Raji (cell line): ENCODE results near the gene SPSB1.
A peak's percentile ranks its signal among the peaks of the same experiment; 100 is the strongest.

Source experiments
- POLR2A ChIP-seq: IDR thresholded peaks from 2 replicates; pipeline ENCODE4 v1.6.1; 2011; ENCODE audit warnings: low read depth, low read length, control low read depth; ENCODE audit not compliant: insufficient read depth

The SPSB1 gene

DNA sequence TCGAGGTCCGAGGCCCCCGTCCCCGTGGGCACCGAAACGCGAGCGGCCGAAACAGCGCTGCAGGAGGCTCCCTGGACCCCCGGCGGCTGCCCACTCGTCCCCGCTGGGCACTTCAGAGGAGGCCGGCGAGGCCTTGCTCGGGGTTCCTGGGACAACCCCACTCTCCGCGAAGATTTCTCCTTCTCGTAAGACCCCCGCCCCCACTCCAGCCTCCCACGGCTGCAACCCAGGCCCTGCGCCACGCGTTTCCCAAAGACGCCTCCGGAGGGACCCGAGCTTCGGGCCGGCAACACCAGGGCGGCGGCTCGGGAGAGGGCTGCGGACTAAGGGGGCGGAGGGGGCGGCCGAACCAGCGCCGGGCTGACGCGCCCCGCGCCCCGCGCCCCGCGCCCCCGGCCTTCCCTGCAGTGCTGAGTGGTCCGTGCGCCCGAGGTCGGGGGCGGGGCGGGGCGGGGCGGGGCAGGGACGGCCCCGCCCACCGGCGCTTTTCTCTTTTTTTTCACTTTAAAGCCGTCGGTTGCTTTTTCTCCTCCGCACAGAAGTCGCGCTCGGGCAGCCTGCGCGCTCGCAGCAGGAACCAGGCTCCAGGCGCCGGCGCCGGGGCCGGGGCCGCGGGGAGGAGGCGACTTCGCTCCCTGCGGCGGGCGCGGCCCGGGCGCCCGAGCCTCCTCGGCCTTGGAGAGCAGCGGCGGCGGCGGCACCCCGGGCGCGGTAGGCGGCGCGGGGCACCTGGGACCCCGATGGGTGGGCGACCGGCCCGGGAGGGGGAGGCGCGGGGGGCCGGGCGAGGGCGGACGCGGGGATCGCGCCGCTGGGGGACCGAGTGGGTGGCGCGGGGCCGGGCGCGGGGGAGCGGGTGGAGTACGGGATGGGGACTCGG, at the start of gene SPSB1:
TSS of gene SPSB1 (plus strand) at position 534 of the 880 bp plus-strand sequence. CDS start 62,998 bp downstream, outside the sequence.
- 0 out of 2 replicates have a peak, but pooled peaks have one; percentile 36 for TF ChIP-seq POLR2A

GRCh38 chr1:9243066-9243739, 49.5 kb upstream of the SPSB1 start:
- no peak for TF ChIP-seq POLR2A

GRCh38 chr1:9244501-9245229, 48.0 kb upstream of the SPSB1 start:
- no peak for TF ChIP-seq POLR2A

DNA sequence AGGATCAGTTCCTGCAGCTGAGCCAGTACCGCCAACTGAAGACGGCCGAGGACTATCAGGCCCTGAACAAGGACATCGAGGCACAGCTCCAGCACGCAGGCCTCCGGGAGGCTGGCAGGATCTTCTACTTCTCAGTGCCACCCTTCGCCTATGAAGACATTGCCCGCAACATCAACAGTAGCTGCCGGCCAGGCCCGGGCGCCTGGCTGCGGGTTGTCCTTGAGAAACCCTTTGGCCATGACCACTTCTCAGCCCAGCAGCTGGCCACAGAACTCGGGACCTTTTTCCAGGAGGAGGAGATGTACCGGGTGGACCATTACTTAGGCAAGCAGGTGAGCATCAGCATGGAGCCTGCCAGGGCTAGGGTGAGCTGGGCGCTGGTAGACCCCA, 47.5 kb upstream of the SPSB1 start:
- no peak for TF ChIP-seq POLR2A

DNA sequence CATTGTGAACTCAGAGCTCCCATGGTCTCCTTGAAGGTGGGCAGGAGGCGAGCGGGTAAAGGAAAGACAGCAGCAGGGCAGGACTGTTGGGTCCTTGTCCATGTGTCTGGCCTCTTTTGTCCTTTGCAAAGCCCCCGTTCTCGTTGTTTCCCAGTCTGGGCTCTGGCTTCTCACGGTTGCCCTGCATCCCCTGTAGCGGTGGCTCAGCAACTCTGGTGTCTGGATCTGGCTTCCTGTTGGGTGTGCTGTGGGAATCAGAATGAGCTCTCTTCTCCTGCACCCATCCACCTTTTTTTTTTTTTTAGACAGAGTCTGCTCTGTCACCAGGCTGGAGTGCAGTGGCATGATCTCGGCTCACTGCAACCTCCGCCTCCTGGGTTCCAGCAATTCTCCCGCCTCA, 47.0 kb upstream of the SPSB1 start:
- TF ChIP-seq POLR2A: no peak

DNA sequence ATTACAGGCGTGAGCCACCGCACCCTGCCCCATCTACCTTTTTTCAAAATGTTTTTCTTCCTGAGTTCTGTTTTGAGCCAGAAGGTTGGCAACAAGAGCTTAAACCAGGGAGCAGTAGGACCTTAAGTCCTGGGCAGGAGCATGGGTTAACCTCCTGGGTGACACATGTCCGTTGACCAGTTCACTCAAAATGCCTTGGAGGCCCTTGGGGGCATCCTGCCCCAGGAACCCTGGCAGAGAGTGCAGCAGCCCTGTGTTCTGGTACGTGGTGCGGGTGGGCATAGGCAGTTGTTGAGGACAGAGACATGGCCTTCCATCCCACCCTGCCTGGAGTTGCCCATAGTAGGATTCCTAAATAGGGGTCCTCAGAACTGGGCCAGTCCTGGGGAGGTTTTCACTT, 46.5 kb upstream of the SPSB1 start:
- TF ChIP-seq POLR2A: no peak

DNA sequence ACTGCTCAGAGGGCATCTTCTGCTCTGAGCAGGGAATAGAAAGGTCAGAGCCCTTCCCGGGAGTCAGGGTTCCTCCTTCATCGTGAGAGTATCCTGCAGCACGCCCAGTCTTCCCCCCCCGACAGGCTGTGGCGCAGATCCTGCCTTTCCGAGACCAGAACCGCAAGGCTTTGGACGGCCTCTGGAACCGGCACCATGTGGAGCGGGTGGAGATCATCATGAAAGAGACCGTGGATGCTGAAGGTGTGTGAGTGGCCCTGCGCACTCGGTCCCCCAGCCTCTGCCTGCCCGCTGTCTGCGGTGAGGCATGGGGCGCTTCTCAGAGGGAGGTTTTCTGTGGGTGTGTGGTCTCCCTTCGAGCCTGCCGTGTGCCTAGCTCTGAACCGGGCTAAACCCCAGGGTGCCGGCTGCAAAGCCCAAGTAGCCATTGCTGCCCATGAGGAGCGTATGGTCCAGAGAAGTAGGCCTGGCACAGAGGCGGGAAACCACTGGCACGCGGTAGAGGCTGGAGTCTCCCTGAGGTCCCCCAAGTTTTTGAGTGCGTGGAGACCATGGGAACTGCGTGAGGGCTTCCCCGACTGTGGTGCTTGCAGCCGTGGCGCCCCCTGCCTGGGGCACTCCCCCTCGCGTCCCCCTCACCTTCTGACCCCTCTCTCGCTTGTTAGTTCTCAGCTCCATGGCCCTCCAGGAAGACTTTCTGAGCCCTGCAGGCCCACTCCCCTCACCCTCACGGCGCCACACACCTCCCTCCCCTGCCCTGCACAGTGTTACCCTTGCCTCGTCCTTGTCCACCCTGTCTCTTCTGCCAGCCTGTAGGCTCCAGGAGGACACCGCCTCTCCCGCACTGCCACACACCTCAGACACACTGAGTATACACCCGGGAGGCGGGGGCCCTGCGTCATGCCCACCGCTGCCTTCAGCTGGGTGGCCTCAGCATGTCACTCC, 45.6 kb upstream of the SPSB1 start:
- TF ChIP-seq POLR2A: no peak

DNA sequence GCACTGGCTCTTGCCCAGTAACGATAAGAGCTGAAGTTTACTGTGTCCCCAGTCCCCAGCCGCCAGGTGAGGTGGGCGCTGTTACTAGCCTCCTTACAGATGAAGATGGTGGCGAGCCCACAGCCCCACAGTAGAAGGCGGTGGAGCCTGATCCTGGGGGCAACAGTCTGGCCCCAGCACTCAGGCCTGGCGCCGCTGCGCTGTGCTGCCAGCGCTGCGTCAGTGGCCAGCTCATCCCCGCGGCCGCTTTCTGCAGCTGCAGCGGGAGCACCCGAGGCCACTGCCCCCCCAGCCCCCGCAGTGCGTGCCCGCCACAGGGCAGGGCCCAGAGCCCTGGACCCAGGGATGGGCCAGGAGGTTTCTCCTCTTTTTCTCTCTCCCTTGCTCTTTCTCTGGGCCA, 44.8 kb upstream of the SPSB1 start:
- no peak for TF ChIP-seq POLR2A

- no peak for TF ChIP-seq POLR2A
Observed at GRCh38 chr1:9248341-9249262, 44.1 kb upstream of the SPSB1 start.

GRCh38 chr1:9249263-9249533, 43.5 kb upstream of the SPSB1 start:
- TF ChIP-seq POLR2A: no peak

DNA sequence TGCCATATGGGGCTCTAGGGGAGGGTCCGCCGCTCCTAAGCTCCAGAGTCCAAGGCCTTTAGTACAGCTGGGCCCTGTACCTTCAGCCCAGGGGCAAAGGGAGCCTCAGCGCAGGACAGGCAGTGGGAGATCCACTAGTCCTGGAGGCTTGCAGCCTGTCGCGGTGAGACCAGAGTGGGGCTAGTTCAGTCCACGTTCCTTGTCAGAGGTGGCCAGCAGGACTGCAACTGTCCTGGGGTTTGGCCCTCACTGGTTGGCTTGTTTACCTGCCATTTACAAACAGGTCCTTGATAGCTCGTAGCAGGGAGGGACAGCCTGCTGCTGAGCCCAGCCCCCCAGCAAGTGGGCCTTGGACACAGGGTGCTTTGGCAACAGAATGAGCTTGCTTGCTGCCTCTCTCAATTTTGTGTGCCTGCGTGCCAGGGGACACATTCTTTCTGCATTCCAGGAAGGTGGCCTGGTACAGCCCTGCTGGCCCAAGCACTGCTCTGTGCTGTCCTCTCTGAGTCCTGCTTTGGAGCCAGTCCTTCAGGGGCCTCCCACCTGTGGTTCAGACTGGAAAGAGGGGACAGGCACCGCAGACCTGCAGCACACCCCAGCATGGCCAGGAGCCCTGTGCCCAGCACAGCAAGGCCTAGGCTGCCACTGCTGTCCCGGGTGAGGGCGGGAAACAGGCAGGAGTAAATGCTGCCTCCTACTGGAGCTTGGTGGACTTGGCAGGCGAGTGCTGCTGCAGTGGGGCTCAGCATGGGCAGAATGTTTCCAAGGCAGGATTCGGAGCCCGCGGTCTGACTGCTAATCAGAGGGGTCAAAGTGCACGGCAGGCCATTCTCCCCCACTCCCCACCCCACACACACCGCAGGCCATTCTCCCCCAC, 42.9 kb upstream of the SPSB1 start:
- no peak for TF ChIP-seq POLR2A

- TF ChIP-seq POLR2A: no peak
Observed at GRCh38 chr1:9250411-9251381, 42.0 kb upstream of the SPSB1 start.

- no peak for TF ChIP-seq POLR2A
Observed at GRCh38 chr1:9251501-9251900, 41.2 kb upstream of the SPSB1 start.
